HG03039 (cell line): Measurements from ENCODE around the gene SLC36A3.
"Not testable (repeated sequence)": the region's sequence is repeated elsewhere in the genome, so short reads cannot be mapped to it uniquely, and the experiment has no call there.

ENCODE experiments used
- ATAC-seq: cut with Tn5 transposase; IDR thresholded peaks from one replicate; pipeline ENCODE4 v1.9.1; 2021; ENCODE audit warnings: mild to moderate bottlenecking, moderate library complexity; ENCODE audit not compliant: unreplicated experiment

SLC36A3 gene

DNA sequence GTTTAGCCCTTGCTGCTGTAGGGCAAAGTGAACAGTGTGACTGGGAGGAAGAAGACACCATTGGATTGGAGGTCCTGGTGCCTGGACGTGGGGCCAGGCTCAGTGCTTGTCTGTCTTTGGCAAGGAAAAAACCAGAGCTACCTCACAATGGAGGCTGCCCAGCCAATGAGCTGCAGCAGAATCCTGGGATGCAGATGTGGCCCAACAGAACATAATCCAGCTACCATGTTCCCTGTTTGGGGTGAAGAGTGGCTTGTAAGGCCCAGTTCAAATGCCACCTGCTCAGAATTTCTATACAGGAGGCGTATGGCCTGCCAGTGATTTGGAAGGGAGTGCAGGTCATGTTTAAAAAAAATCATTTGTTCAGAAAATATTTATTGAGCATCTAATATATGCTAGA lies at the start of gene SLC36A3:
TSS of gene SLC36A3 (minus strand) at position 101 of the 400 bp plus-strand sequence. CDS start 412 bp downstream, outside the sequence.
- ATAC-seq: no peak

- no peak for ATAC-seq
Observed at GRCh38 chr5:151351671-151352070, 48.1 kb upstream of the SLC36A3 start.

DNA sequence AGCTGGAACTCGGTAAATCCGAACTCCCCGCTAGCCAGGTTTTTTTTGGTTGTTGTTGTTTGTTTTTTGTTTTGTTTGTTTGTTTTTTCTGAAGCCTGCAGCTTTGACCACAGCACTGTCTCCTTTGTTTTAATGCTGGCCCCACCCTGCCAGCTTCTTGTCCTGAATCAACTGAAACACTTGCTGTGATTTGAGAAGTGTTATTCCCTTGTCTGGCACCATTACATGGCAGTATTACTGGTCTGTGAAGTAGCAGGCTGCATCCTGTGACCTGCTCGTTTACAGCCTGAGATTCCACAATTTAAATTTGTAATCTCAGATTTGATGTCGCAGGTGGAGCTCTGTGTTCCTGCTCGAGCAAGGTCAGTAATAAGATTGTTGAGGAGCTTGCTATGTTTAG lies 45.2 kb upstream of the SLC36A3 start:
- ATAC-seq: no peak

DNA sequence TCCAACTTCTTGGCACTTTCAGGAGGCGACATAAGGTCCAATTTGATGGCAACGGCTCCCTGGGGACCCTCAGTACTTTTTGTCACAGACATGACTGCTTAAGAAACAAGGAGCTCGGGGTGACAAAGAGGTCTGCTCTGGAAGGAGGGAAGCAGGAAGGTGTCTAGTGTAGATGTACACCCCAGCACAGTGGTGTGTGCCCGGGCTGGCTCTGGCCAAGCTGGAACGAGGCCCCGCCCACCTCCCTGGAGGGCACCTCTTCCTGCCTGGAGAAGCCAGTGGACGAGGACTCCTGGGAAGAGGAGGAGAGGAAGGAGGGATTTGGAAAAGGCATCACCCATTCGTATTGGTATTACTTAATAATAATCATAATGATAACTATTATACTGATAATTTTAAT lies 43.8 kb upstream of the SLC36A3 start, which contains the start of gene SLC36A2:
TSS of gene SLC36A2 (minus strand) at position 191 of the 400 bp plus-strand sequence. CDS start at position 92, 99 bp downstream.
- ATAC-seq: no peak

GRCh38 chr5:151345808-151346478 lies 42.4 kb upstream of the SLC36A3 start:
- no peak for ATAC-seq

DNA sequence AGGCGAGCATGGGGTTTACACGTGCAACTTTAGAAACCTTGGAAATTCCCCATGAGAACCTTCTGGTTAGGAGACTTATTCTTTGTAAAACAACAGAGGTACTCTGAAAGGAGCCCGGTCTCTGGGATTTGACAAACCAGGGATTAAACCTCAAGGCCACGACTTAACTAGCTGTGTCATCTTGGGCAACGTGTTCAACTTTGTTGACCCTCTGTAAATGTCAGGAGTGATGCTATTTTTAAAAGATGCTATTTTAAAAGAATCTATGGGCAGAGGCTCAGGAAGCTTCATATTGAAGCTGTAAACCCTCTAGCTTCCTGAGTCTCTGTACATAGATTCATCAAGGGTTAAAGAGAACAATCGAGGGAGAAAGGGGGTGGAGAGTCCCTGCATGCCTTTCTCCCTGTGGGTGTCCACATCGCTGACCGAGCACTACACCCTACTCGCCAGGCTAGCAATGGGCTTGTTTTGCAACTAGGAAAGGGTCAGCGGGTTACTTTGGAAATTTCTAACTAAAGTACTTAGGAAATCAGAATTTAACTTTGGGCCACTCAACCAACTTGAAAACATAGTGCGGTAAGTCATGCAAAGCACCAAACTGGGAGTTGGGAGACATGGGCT lies 41.7 kb upstream of the SLC36A3 start:
- no peak for ATAC-seq

DNA sequence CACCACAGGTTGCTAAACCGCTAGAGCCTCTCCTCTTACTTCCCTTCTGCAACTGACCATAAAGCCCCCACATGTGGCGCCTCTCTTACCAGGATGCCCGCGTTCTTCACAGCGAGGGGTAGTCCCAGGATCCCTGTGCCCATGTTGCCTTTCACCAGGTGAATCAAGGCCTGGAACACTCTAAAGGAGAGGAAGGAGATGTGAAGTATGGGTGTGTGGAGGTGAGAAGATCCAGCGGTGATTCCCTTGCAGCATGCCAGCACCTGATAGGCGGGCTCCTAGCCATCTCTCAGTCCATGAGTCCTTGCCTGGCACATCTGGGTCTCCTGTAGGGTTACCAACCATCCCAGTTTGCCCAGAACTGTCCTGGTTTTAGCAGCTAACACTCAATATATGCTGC lies 40.5 kb upstream of the SLC36A3 start:
- ATAC-seq: no peak

DNA sequence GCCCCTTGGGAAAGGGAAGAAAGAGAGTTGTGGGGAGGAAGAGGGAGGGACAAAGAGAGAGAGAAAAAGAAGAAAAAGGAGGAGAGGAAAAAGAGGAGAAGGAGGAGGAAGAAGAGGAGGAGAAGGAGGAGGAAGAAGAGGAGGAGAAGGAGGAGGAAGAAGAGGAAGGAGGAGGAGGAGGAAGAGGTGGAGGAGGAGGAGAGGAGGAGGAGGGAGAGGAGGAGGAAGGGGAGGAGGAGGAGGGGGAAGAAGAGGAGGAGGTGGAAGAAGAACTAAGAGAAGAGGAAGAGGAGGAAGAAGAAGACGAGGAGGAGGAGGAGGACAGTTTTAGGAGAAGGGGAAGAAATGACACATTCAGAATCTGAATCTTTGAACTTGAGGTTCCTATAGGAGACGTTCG lies 36.4 kb upstream of the SLC36A3 start:
- no peak for ATAC-seq

DNA sequence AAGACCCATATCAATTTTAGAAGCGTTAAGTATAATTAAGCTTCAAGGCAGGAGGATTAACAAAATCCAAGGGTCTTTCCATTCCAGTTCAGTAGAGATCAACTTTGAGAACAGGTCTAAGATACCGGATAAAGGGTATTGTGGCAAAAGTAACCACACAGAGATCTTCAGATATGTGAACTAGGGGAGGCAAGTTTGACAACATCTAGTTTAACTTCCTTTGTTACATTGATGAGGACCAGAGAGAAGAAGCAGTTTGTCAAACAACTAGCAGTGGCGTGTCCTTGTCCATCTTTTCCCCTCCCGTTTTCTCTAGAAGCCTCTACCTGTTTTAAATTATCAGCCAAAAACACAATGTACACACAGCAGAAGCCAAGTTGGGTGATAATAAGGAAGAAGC lies 35.2 kb upstream of the SLC36A3 start:
- no peak for ATAC-seq

DNA sequence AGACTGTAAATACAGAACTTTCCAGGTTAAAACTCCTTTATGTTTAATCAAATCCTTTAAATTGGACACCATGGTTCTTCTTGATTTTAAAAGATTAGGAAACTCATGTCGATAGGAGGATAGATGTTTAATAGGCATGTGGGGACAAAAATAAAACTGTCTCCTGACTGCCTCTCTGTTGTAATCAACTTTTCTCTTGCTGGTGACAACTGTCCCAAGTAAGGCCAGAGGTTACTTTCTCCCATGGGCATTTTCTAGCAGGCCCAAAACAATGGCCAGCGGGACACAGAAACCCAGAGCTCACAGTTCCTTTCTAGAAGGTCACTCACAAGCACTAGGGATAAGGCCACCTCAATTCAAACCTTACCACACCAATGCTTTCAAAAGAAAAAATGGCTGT lies 29.3 kb upstream of the SLC36A3 start:
- ATAC-seq: no peak

DNA sequence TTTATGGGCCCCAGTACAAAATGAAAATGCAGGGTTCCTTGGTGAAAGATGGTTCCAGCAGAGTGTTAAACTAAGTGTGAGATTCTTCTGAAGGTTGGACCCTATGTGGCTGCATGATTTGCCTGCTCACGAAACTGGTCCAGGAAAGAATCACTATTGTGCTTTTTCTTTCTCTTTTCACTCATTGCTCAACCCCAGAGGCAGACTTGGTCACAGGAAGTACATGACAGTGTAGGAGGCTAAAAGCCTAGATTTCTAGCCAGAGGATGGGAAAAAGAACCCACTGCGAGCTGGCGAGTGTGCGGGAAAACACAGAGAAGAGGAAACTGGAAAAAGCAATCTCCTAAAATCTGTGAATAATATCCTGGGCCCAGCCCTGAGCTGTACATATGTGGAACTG lies 25.2 kb upstream of the SLC36A3 start:
- ATAC-seq: no peak

- ATAC-seq: no peak
Observed at GRCh38 chr5:151327585-151327984, 24.0 kb upstream of the SLC36A3 start.

DNA sequence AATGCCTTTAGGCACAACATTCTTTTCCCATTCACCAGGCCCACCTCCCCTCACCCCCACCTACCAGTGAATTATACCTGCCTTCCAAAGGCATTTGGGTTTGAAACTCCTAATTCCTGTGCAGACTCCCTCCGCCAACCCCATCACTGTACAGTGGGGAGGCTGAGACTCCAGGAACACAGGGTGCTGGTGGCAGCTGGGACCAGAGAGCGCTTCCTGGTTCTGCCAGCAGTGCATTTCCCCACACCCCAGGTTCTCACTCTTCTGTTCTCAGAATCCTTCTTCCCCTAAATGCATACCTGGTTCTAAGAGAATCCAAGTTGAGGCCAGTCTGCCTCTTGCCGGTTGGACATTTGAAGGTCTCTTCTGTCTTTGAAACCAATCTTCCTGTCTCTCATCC lies 22.7 kb upstream of the SLC36A3 start:
- ATAC-seq: no peak

DNA sequence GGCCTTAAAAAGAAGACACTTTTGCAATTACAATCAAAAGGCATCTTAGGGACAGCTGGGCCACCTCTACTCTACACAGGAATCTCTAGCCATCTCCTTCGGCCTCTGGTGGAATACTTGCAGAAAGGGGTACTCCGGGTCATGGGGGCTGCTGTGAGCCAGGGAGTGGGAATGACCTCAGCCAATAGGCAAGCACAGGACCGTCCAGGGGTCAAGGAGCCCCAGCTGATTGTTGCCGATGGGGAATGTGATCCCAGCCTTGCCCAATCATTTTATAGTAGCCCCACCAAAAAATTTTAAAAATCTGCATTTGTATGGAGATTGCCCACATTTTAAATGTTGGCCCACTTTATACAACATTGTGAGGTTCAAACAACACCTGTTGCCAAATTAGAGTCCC lies 16.9 kb upstream of the SLC36A3 start:
- ATAC-seq: no peak

DNA sequence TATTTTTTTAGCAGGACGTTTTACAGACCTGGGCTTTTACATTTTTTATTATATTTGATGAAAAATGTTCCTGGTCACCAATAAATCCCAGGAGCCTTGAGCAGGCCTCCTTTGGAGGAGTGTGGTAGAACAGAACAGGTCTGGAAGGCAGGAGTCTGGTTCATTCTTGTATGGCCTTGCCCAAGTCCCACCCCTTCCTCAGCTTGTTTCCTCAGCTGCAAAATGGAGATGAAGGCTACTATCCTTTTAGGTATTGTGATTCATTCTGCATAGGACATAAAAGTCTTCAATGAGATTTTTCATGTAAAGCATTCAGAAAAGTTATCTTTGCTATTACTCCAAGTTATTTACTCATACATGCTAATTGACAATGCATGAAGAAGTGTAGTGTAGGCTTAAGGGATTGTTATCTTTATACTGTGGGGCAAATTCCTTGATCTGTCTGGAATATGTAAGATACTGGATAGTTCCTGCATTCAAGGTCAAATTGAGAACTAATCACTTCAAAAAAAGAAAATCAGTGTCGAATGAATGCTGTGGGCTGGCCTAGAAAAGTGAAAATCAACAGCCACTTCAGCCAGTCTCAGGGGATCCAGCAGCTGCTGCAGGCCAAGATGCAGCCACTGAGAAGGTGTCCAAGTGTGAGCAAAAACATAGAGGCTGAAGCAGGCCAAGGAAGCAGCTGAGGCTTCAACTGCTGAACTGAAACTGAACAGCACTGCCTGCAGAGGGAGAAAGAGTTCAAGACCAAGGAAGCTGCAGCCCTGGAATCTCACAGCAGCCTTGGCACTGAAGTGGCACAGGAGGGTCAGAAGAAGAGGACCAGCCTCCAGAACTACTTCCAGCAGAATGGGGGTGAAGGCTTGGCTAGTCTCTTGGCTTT lies 15.5 kb upstream of the SLC36A3 start:
- ATAC-seq: no peak

DNA sequence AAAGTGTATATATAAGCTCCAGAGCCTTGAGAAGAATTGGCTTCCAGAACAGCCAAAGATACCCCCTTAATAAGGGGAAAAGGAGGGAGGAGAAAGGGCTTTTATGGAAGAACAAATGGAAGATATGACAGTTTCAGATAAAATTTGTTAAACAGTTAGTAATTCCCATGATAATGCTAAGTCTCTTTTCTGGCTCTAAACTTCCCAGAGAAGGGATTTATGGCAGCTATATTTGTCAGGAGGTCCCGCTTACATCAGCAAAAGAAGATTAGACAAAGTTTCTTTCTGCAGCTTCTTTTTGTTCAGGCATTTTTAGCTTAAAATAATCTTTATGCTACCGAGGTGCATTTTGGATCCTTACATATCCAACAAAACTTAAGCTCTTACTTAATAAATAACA lies 14.3 kb upstream of the SLC36A3 start:
- ATAC-seq: no peak

DNA sequence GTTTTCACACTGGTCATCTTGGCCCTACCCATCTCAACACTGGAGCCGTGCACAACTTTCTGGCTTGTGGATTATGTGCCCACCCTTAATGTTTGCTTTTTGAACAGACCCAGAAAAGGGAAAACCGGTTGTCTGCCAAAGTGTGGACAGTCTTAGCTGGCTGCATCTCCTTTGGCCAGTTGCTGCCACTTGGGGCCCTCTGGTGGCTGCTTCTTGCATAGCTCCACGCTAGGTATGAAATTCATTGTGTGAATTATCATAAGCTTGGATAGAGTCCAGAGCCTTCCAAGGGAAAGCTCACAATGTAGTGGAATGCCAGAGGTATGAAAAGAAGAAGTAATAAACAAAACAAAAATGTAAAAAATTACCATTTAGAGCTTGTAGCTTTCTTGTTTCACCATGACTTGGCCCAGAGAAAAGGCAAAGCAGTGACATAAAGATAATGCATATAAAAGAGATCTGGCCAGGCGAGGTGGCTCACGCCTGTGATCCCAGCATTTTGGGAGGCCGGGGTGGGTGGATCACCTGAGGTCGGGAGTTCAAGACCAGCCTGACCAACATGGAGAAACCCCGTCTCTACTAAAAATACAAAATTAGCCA lies 12.5 kb upstream of the SLC36A3 start:
- ATAC-seq: no peak

- no peak for ATAC-seq
Observed at GRCh38 chr5:151313357-151313756, 9.8 kb upstream of the SLC36A3 start.

DNA sequence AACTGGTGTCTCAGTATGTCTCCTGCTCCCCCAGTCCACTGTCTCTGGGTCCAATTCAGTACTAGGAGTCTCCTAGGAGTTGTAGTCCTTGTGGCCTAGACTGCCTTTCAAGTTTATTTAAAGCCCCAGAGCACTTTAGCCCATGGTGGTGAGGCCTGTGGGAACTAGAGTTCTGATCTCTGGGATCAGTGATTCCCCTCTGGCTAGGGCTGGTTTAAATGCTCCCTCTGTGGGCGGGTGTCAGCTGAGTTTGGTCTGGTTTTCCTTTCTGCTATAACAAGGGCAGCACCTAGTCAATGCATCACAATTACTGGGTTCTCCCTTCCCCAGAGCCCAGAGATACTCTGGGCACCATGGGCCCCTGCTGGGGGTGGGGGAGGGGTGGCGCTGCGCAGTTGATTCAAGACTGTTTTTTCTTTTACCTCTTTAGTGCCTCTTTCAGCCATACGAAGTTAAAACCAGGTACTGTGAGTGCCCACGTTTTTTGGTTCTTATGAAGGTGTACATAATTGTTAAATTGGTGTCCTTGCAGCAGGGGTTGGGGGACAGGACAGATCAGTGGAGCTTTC lies 9.3 kb upstream of the SLC36A3 start:
- ATAC-seq: no peak

DNA sequence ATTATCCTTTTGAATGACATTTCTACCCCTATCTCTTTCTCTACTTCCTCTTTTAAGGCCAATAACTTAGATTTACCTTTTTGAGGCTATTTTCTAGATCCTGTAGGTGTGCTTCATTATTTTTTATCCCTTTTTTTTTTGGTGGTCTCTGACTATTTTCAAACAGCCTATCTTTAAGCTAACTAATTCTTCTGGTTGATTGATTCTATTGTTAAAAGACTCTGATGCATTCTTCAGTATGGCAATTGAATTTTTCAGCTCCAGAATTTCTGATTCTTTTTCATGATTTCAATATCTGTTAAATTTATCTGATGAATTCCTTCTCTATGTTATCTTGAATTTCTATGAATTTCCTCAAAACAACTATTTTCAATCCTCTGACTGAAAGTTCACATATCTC lies 7.4 kb upstream of the SLC36A3 start:
- ATAC-seq: no peak

DNA sequence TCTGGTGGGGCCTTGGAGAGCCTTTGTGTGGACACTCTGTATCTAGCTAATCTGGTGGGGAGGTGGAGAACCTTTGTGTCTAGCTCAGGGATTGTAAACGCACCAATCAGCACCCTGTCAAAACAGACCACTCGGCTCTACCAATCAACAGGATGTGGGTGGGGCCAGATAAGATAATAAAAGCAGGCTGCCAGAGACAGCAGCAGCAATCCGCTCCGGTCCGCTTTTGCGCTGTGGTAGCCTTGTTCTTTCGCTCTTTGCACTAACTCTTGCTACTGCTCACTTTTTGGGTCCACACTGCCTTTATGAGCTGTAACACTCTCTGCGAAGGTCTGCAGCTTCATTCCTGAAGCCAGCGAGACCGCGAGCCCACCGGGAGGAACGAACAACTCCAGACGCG lies 6.3 kb upstream of the SLC36A3 start:
- not testable (repeated sequence) for ATAC-seq
